Heart left ventricle (tissue), 16 donors: ENCODE measurements around the gene CFAP70. TPM values are rescaled to one million over a fixed set of nuclear protein-coding genes. Genes with fewer than 3 reads are reported as not detected.

Experiments used
- ATAC-seq, 4 donors: fragments of 200-7000 bp; cut with Tn5 transposase; one replicate each; pipeline ENCODE4 v1.9.1; 2020 to 2022; ENCODE audit warnings: moderate library complexity in 4 of 4, mild to moderate bottlenecking in 3 of 4, moderate number of reproducible peaks in 1 of 4
- DNase-seq, 5 donors: peaks; one replicate each; pipeline ENCODE4 v3.0.0-alpha.2; 2020
- H3K27ac ChIP-seq, 12 donors: fragments of 200-600 bp; sonication (generic) in 4 of 12; one replicate each; pipeline versions ENCODE4 v1.5.0 to v1.8.0; 2016 to 2022; ENCODE audit warnings: mild to moderate bottlenecking in 2 of 12
- H3K27me3 ChIP-seq, 9 donors: fragments of 200-600 bp; sonication (generic) in 2 of 9; one replicate each; pipeline versions ENCODE4 v1.5.1 to v1.8.0; 2016 to 2022; ENCODE audit warnings: mild to moderate bottlenecking in 3 of 9
- H3K36me3 ChIP-seq, 9 donors: fragments of 200-600 bp; sonication (generic) in 2 of 9; one replicate each; pipeline versions ENCODE4 v1.5.0 to v1.8.0; 2018 to 2022; ENCODE audit warnings: mild to moderate bottlenecking in 2 of 9
- H3K4me1 ChIP-seq, 12 donors: fragments of 200-600 bp; sonication (generic) in 4 of 12; one replicate each; pipeline versions ENCODE4 v1.5.0 to v1.8.0; 2016 to 2022; ENCODE audit warnings: mild to moderate bottlenecking in 3 of 12
- H3K4me3 ChIP-seq, 12 donors: fragments of 200-600 bp; sonication (generic) in 4 of 12; one replicate each; pipeline versions ENCODE4 v1.5.0 to v1.8.0; 2017 to 2022; ENCODE audit warnings: mild to moderate bottlenecking in 9 of 12, moderate library complexity in 4 of 12
- H3K9me3 ChIP-seq, 12 donors: fragments of 200-600 bp; sonication (generic) in 4 of 12; one replicate each; pipeline versions ENCODE4 v1.5.0 to v1.8.0; 2016 to 2022; ENCODE audit warnings: mild to moderate bottlenecking in 1 of 12
- POLR2A ChIP-seq, 2 donors: fragments of 450-650 bp; IDR thresholded peaks; one replicate each; pipeline ENCODE4 v1.6.1; 2017; ENCODE audit warnings: antibody characterized with exemption in 2 of 2, mild to moderate bottlenecking in 2 of 2, moderate library complexity in 2 of 2
- WGBS, 4 donors: extraction: QIAGEN DNeasy Blood & Tissue Kit in 2 of 4; methylation state at CpG; one replicate each; pipeline versions ENCODE4 v1.1.5 to v1.1.7; 2013 to 2018; 5-methylcytosine and 5-hydroxymethylcytosine counted together
- intact Hi-C, 10 donors: fragments of 100-400 bp; cut with DNase I; formaldehyde crosslinking; loops; one replicate each; pipeline versions ENCODE4 v1.11.1 to v1.14.2; 2022
- polyA plus RNA-seq, 2 donors: library from polyadenylated mRNA; stranded (reverse); fragments of 200-250 nt; gene quantifications; one replicate each; pipeline ENCODE4 v1.2.3, GENCODE V29; 2013
- total RNA-seq, 9 donors: library from RNA; depleted of rRNA in 2 of 9; stranded (reverse); fragments of >200 nt in 2 of 9; fragmentation: NEBNext Ultra II Directional in 3 of 9; extraction: Animal tissue kit (Norgen Biotek cat#: 25700) in 3 of 9; gene quantifications; one replicate each; pipeline versions ENCODE4 v1.1.0 to v1.2.4, GENCODE V29; 2016 to 2023
- TF ChIP-seq, protein P1 (sequence below), 12 donors: fragments of 200-600 bp; sonication (generic) in 4 of 12; IDR thresholded peaks; one replicate each; pipeline versions ENCODE4 v1.5.0 to v1.8.0; 2018 to 2022; ENCODE audit warnings: antibody characterized with exemption in 12 of 12, mild to moderate bottlenecking in 5 of 12
- donor health status: ischemic (EF 13 %, LVEDD 7.1; RV severe dilation, severe dysfunction).
- donor health status: healthy with polysubstance abuse.
- donor health status: DM: no; HTN: yes; CAD: no.
- donor health status: DM: no; HTN: no; CAD: no.
- donor health status: ischemic (EF 25% LVEDD 6.9; RV normal size, moderate dysfunction).
- donor health status: ischemic (EF 25% LVEDD 5.7; RV mildly dilated, moderate dysfunction).
- donor health status: healthy.
- donor health status: DM: yes; HTN: yes; CAD: no.
- donor health status: ischemic (EF 35%, LVEDD 5.7; RV mildly dilated, moderate dysfunction).
- donor health status: nonischemic (EF 11% LVEDD 7.7; RV severe dilation, severe dysfunction).
- donor health status: DM: yes; HTN: yes; CAD: no.
- donor health status: PGD.
- donor health status: ischemic (EF 29% LVEDD 5.4; RV normal size, mild dysfunction).
- donor health status: nonischemic (EF 23%, LVEDD 6.1; RV moderate dilation, normal function).

CFAP70 gene
- total and polyA plus RNA-seq, 11 donors, result 0.22 to 2.0 (median 1.4) TPM

- TF ChIP-seq, protein P1, sequence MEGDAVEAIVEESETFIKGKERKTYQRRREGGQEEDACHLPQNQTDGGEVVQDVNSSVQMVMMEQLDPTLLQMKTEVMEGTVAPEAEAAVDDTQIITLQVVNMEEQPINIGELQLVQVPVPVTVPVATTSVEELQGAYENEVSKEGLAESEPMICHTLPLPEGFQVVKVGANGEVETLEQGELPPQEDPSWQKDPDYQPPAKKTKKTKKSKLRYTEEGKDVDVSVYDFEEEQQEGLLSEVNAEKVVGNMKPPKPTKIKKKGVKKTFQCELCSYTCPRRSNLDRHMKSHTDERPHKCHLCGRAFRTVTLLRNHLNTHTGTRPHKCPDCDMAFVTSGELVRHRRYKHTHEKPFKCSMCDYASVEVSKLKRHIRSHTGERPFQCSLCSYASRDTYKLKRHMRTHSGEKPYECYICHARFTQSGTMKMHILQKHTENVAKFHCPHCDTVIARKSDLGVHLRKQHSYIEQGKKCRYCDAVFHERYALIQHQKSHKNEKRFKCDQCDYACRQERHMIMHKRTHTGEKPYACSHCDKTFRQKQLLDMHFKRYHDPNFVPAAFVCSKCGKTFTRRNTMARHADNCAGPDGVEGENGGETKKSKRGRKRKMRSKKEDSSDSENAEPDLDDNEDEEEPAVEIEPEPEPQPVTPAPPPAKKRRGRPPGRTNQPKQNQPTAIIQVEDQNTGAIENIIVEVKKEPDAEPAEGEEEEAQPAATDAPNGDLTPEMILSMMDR (IDR thresholded peaks at IDR 0.05), result no peak
- TF ChIP-seq POLR2A (IDR thresholded peaks at IDR 0.05), result no peak
- Histone ChIP-seq H3K36me3 (peaks cover 0 to 37% (median 24%) of the 10 kb centered on the region in 9 donors), H3K27ac (no peak overlapping the region), H3K9me3 (peaks cover 0 to 3% (median 0%) of the 10 kb centered on the region in 12 donors), H3K4me1 (peaks cover 0 to 6% (median 0%) of the 10 kb centered on the region in 12 donors), H3K4me3 (no peak overlapping the region), H3K27me3 (no peaks in the 10 kb centered on the region)
- intact Hi-C loops, result no loop called here
- ATAC-seq, result no peak
- DNase-seq, result no peak
- WGBS, 4 donors, result 86 to 100% (median 96%) methylated on average over 1 of the region's 1 CpG
These were observed 152.8 kb downstream of the CFAP70 start for GRCh38 chr10:73205890-73206289.

DNA sequence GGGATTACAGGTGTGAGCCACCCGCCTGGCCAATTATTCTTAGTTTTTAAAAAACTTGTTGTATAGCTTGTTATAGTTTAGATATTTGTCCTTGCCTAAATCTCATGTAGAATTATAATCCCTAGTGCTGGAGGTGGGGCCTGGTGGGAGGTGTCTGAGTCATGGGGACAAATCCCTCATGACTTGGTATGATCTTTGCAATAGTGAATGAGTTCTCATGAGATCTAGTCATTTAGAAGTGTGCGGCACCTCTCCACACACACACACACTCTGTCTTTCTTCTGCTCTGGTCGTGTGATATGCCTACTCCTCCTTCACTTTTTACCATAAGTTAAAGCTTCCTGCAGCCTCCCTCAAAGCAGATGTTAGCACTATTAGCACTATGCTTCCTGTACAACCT is 153.6 kb downstream of the CFAP70 start:
- no peak for DNase-seq
- TF ChIP-seq POLR2A (IDR thresholded peaks at IDR 0.05), result no peak
- TF ChIP-seq, protein P1 (IDR thresholded peaks at IDR 0.05), result no peak
- intact Hi-C loops, result no loop called here
- no peak overlapping the region for H3K27ac ChIP-seq
- ATAC-seq, result no peak
- H3K9me3 ChIP-seq, result peaks cover 0 to 3% (median 0%) of the 10 kb centered on the region in 12 donors
- 90 to 99% (median 93%) methylated on average over 3 of the region's 3 CpGs for WGBS, 4 donors
- no peak overlapping the region for H3K4me3 ChIP-seq
- H3K27me3 ChIP-seq, result no peaks in the 10 kb centered on the region
- peaks cover 0 to 34% (median 19%) of the 10 kb centered on the region in 9 donors for H3K36me3 ChIP-seq
- H3K4me1 ChIP-seq, result peaks cover 0 to 6% (median 0%) of the 10 kb centered on the region in 12 donors

Other genes with a start within 250 kb of the CFAP70 start
- gene NUDT13, start 248.4 kb downstream of the CFAP70 start, total RNA-seq, result 1 to 10 TPM; 2.1 to 5.7 (median 3.2) TPM
- 1 to 10 TPM; 1.8 to 5.8 TPM for gene NUDT13, start 248.4 kb downstream of the CFAP70 start, polyA plus RNA-seq
- 10 to 100 TPM; 13.3 to 21.9 (median 18.4) TPM for gene ECD, start 190.9 kb downstream of the CFAP70 start, total RNA-seq
- gene ECD, start 190.9 kb downstream of the CFAP70 start, polyA plus RNA-seq, result 1 to 10 TPM; 7.5 to 9.3 TPM
- gene FAM149B1, start 190.7 kb downstream of the CFAP70 start, total RNA-seq, result 10 to 100 TPM in 8 of 9 donors, 1 to 10 TPM in 1; 9.9 to 21.8 (median 17.8) TPM
- 10 to 100 TPM in 1 of 2 donors, 1 to 10 TPM in 1; 7.8 to 18.2 TPM for gene FAM149B1, start 190.7 kb downstream of the CFAP70 start, polyA plus RNA-seq
- 10 to 100 TPM in 1 of 9 donors, 1 to 10 TPM in 8; 6.5 to 11.6 (median 6.8) TPM for gene DNAJC9, start 111.6 kb downstream of the CFAP70 start, total RNA-seq
- 1 to 10 TPM; 5.8 to 8.7 TPM for gene DNAJC9, start 111.6 kb downstream of the CFAP70 start, polyA plus RNA-seq
- gene MRPS16, start 106.2 kb downstream of the CFAP70 start, total RNA-seq, result 100 to 1,000 TPM in 6 of 9 donors, 10 to 100 TPM in 3; 56.5 to 112 (median 101) TPM
- 10 to 100 TPM; 80.5 to 85.8 TPM for gene MRPS16, start 106.2 kb downstream of the CFAP70 start, polyA plus RNA-seq
- gene ANXA7, start 55.2 kb upstream of the CFAP70 start, total RNA-seq, result 100 to 1,000 TPM; 100 to 170 (median 126) TPM
- gene ANXA7, start 55.2 kb upstream of the CFAP70 start, polyA plus RNA-seq, result 10 to 100 TPM; 46.4 to 84.9 TPM
- 10 to 100 TPM in 2 of 9 donors, 1 to 10 TPM in 6, under 1 TPM in 1; 0.50 to 12.9 (median 7.6) TPM for gene MSS51, start 74.7 kb upstream of the CFAP70 start, total RNA-seq
- 1 to 10 TPM in 1 of 2 donors, under 1 TPM in 1; 0.90 to 3.3 TPM for gene MSS51, start 74.7 kb upstream of the CFAP70 start, polyA plus RNA-seq
- gene PPP3CB, start 137.2 kb upstream of the CFAP70 start, total RNA-seq, result 10 to 100 TPM; 46.6 to 77.1 (median 65.0) TPM
- gene PPP3CB, start 137.2 kb upstream of the CFAP70 start, polyA plus RNA-seq, result 10 to 100 TPM; 29.0 to 49.3 TPM
- gene USP54, start 232.5 kb upstream of the CFAP70 start, total RNA-seq, result 10 to 100 TPM; 14.1 to 37.3 (median 20.1) TPM
- 10 to 100 TPM in 1 of 2 donors, 1 to 10 TPM in 1; 9.1 to 10.4 TPM for gene USP54, start 232.5 kb upstream of the CFAP70 start, polyA plus RNA-seq